ENCODE results near the gene ARHGEF33. TPM values are rescaled to one million over a fixed set of nuclear protein-coding genes. Genes with fewer than 3 reads are reported as not detected.

The ARHGEF33 gene
- total RNA-seq, 1 experiment from 2014 or later, result 0.30 TPM

GRCh38 chr2:38937548-38937947 lies 47.9 kb downstream of the ARHGEF33 start:
- Histone ChIP-seq H3K4me2 (ENCODE audit: low read length) (no peak overlapping the region), H3K9me3 (ENCODE audit: control insufficient read depth in 1 of 2, insufficient read depth in 1 of 2, low read depth in 1 of 2, low read length in 2 of 2) (no peaks in the 10 kb centered on the region), H3K27me3 (ENCODE audit: insufficient read depth, low read length) (no peaks in the 10 kb centered on the region; the same call in 1 of the 2 replicates), H3K9me2 (ENCODE audit: insufficient read depth) (no peaks in the 10 kb centered on the region), H4K20me1 (ENCODE audit: insufficient read depth) (no peaks in the 10 kb centered on the region), H2AFZ (ENCODE audit: low read depth, low read length, poor library complexity, severe bottlenecking) (no peak overlapping the region), H3K79me2 (ENCODE audit: insufficient read depth, low read length) (no peaks in the 10 kb centered on the region), H3K9ac (ENCODE audit: low read length) (no peak overlapping the region), H3K27ac (ENCODE audit: low read depth, low read length) (no peak overlapping the region), H3K36me3 (ENCODE audit: control insufficient read depth in 1 of 2, insufficient read depth in 2 of 2, low read length in 2 of 2) (no peaks in the 10 kb centered on the region), H3K4me1 (ENCODE audit: control insufficient read depth in 1 of 2, insufficient read depth in 2 of 2, low read length in 2 of 2) (no peaks in the 10 kb centered on the region), H3K4me3 (replicated peaks in 1 of 2; ENCODE audit: low read depth in 1 of 2, low read length in 2 of 2) (no peak overlapping the region)
- TF ChIP-seq, protein P1, sequence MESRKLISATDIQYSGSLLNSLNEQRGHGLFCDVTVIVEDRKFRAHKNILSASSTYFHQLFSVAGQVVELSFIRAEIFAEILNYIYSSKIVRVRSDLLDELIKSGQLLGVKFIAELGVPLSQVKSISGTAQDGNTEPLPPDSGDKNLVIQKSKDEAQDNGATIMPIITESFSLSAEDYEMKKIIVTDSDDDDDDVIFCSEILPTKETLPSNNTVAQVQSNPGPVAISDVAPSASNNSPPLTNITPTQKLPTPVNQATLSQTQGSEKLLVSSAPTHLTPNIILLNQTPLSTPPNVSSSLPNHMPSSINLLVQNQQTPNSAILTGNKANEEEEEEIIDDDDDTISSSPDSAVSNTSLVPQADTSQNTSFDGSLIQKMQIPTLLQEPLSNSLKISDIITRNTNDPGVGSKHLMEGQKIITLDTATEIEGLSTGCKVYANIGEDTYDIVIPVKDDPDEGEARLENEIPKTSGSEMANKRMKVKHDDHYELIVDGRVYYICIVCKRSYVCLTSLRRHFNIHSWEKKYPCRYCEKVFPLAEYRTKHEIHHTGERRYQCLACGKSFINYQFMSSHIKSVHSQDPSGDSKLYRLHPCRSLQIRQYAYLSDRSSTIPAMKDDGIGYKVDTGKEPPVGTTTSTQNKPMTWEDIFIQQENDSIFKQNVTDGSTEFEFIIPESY (IDR thresholded peaks at IDR 0.05; ENCODE audit: extremely low read depth, insufficient replicate concordance, low read length), result no peak
- TF ChIP-seq, protein P2, sequence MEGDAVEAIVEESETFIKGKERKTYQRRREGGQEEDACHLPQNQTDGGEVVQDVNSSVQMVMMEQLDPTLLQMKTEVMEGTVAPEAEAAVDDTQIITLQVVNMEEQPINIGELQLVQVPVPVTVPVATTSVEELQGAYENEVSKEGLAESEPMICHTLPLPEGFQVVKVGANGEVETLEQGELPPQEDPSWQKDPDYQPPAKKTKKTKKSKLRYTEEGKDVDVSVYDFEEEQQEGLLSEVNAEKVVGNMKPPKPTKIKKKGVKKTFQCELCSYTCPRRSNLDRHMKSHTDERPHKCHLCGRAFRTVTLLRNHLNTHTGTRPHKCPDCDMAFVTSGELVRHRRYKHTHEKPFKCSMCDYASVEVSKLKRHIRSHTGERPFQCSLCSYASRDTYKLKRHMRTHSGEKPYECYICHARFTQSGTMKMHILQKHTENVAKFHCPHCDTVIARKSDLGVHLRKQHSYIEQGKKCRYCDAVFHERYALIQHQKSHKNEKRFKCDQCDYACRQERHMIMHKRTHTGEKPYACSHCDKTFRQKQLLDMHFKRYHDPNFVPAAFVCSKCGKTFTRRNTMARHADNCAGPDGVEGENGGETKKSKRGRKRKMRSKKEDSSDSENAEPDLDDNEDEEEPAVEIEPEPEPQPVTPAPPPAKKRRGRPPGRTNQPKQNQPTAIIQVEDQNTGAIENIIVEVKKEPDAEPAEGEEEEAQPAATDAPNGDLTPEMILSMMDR (IDR thresholded peaks at IDR 0.05 in 2 of 3, conservative IDR thresholded peaks at IDR 0.05 in 1 of 3; ENCODE audit: borderline replicate concordance in 1 of 3, insufficient read depth in 1 of 3, low read depth in 2 of 3, low read length in 2 of 3), result no peak
- TF ChIP-seq CBX3 (IDR thresholded peaks at IDR 0.05; ENCODE audit: low read depth), result no peak
- no peak for TF ChIP-seq ZFX (IDR thresholded peaks at IDR 0.05)
- TF ChIP-seq CEBPB (IDR thresholded peaks at IDR 0.05; ENCODE audit: low read depth), result no peak
- TF ChIP-seq EZH2 (IDR thresholded peaks at IDR 0.05), result no peak
- no peak for TF ChIP-seq FOSL1 (IDR thresholded peaks at IDR 0.05; ENCODE audit: low read depth)
- TF ChIP-seq TCF7L2 (IDR thresholded peaks at IDR 0.05; ENCODE audit: borderline replicate concordance, extremely low read depth, insufficient read depth, insufficient read length), result no peak
- no peak for TF ChIP-seq SP1 (IDR thresholded peaks at IDR 0.05; ENCODE audit: low read depth)
- no peak for TF ChIP-seq SRF (IDR thresholded peaks at IDR 0.05; ENCODE audit: low read depth)
- TF ChIP-seq REST (IDR thresholded peaks at IDR 0.05; ENCODE audit: low read depth), result no peak
- TF ChIP-seq POLR2AphosphoS5 (IDR thresholded peaks at IDR 0.05; ENCODE audit: low read depth, low read length), result no peak
- TF ChIP-seq ZNF274 (IDR thresholded peaks at IDR 0.05; ENCODE audit: low read depth, low read length), result no peak
- no peak for TF ChIP-seq YY1 (IDR thresholded peaks at IDR 0.05; ENCODE audit: extremely low read depth, insufficient replicate concordance, low read depth, low read length)
- TF ChIP-seq POLR2A (IDR thresholded peaks at IDR 0.05; ENCODE audit: borderline replicate concordance, extremely low read depth, insufficient read depth, insufficient read length), result no peak
- no peak for TF ChIP-seq ELF1 (IDR thresholded peaks at IDR 0.05; ENCODE audit: borderline replicate concordance, low read depth)
- TF ChIP-seq JUND (IDR thresholded peaks at IDR 0.05), result no peak
- TF ChIP-seq EGR1 (IDR thresholded peaks at IDR 0.05; ENCODE audit: low read depth), result no peak
- TF ChIP-seq, protein P3, sequence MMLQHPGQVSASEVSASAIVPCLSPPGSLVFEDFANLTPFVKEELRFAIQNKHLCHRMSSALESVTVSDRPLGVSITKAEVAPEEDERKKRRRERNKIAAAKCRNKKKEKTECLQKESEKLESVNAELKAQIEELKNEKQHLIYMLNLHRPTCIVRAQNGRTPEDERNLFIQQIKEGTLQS (IDR thresholded peaks at IDR 0.05), result no peak
- TF ChIP-seq SIN3A (IDR thresholded peaks at IDR 0.05; ENCODE audit: low read depth), result no peak
- intact Hi-C loops (cut with micrococcal nuclease), result no loop called here
- ATAC-seq (no peak), DNase-seq (ENCODE audit: low read depth, low spot score) (no peak)
- ChIA-PET RAD21 (ENCODE audit: low non-redundant PET in 1 of 2, low total read pairs in 2 of 2, uncharacterized antibody in 2 of 2, unreplicated experiment in 2 of 2) (interaction anchor here in 1 of 2 experiments (1.1 kb wide), 1 partner anchor 10 kb away, joined by 4 read pairs; no protein-coding TSS in a partner anchor), POLR2A (no interaction called here), CTCF (interaction anchor here (2.0 kb wide), 1 partner anchor 10 kb away, joined by 15 read pairs; no protein-coding TSS in a partner anchor)
- BruUV-seq (replicated peaks), result no TSS peak

All from HCT116 (cell line).